Neuron (in vitro differentiated cells): Measurements from ENCODE around the gene STK32C.
"Not testable (repeated sequence)": the region's sequence is repeated elsewhere in the genome, so short reads cannot be mapped to it uniquely, and the experiment has no call there.

Experiments
- H2AFZ ChIP-seq: one replicate; pipeline ENCODE4 v1.6.1; 2013; ENCODE audit warnings: low read depth, mild to moderate bottlenecking, inconsistent platforms, low read length, moderate library complexity
- H3K27me3 ChIP-seq: one replicate; pipeline ENCODE4 v1.6.1; 2013; ENCODE audit warnings: low read length; ENCODE audit not compliant: insufficient read depth
- H3K36me3 ChIP-seq: one replicate; pipeline ENCODE4 v1.6.1; 2013; ENCODE audit warnings: low read length; ENCODE audit not compliant: insufficient read depth
- H3K4me1 ChIP-seq: one replicate; pipeline ENCODE4 v1.6.1; 2013; ENCODE audit warnings: low read length; ENCODE audit not compliant: insufficient read depth
- H3K4me3 ChIP-seq: 2 replicates; pipeline ENCODE4 v1.5.1; 2013; ENCODE audit warnings: mild to moderate bottlenecking, low read length, moderate library complexity
- H3K9me3 ChIP-seq: one replicate; pipeline ENCODE4 v1.6.1; 2013; ENCODE audit warnings: low read length

The STK32C gene

DNA sequence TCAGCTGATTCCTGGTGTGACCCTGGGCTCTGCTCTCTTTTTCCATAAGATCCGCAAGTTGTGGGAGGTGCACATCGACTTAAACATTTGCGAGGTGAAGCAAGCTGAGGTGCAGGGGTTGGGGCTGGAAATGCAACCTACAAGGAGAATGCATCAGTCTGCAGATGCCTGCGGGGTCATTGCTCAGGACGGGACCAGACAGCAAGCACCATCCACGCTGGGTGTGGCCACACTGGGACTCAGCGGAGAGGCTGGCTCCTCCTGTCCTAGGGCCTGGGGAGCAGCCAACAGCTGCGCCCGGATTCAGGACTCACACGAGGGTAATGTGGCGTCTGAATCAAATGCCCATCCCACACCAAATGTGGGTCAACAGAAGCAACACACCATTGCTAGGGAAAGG is 33.8 kb downstream of the STK32C start:
- Histone ChIP-seq H3K27me3 (no peaks in the 10 kb centered on the region), H3K36me3 (no peaks in the 10 kb centered on the region), H3K9me3 (no peaks in the 10 kb centered on the region), H3K4me1 (peaks cover 10% of the 10 kb centered on the region), H3K4me3 (no peak overlapping the region), H2AFZ (no peak overlapping the region)

DNA sequence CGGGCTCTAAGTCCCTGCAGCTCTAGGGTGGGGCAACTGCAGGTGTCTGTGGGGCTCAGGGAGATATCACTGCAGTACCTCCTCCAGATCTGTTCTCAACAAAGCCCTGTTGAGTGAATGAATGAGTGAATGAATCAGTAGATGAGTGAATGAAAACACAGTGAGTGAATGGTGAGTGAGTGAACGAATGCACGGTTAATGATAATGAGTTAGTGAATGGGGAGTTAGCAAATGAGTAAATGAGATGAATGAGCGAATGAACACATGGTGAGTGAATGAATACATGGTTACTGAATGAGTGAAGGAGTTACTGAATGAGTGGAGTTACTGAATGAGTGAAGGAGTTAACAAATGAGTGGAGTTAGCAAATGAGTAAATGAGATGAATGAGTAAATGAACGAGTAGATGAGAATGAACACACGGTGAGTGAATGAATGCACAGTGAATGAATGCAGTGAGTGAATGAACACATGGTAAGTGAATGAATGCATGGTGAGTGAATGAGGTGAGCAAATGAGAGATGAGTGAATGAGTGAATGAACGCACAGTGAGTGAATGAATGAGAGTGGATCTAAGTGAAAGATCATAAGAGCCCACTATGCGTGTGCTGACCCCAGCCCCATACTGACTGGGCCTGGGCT is 34.3 kb downstream of the STK32C start:
- Histone ChIP-seq H3K27me3 (no peaks in the 10 kb centered on the region), H3K36me3 (no peaks in the 10 kb centered on the region), H3K4me3 (no peak overlapping the region), H3K4me1 (peaks cover 10% of the 10 kb centered on the region), H3K9me3 (no peaks in the 10 kb centered on the region), H2AFZ (no peak overlapping the region)

DNA sequence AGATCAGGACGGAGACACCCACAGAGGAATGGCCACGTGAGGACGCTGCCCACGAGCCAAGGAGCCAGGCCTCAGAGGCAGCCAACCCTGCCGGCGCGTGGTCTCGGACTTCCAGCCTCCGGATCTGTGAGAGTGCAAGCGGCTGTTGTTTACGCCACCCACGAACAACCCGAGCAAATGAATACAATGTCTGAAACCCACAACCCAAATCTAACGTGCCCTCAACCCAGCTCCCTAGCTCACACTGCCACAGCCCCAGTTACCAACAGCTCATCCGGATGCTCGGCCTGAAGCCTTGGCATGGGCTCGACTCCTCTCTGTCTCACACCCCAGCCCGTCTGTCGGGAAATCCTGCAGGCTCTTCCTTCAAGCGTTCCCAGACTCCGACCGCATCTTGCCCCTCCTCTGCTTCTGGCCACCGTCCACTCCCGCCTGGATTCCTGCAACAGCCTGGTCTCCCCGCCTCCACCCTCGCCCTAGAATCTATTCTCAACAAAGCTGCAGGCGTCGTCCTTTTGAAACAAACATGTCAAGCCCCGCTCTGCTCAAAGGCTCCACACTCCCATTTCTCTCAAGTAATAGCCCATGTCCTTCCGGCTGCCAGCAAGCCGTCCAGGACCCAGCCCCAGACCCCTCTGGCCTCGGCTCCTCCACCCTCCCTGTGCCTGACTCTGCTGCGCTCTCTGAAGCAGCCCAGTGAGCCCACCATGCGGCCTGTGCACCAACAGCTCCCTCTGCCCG is 35.3 kb downstream of the STK32C start:
- Histone ChIP-seq H2AFZ (no peak overlapping the region), H3K4me3 (no peak overlapping the region), H3K9me3 (no peaks in the 10 kb centered on the region), H3K4me1 (peaks cover 11% of the 10 kb centered on the region), H3K27me3 (no peaks in the 10 kb centered on the region), H3K36me3 (no peaks in the 10 kb centered on the region)

DNA sequence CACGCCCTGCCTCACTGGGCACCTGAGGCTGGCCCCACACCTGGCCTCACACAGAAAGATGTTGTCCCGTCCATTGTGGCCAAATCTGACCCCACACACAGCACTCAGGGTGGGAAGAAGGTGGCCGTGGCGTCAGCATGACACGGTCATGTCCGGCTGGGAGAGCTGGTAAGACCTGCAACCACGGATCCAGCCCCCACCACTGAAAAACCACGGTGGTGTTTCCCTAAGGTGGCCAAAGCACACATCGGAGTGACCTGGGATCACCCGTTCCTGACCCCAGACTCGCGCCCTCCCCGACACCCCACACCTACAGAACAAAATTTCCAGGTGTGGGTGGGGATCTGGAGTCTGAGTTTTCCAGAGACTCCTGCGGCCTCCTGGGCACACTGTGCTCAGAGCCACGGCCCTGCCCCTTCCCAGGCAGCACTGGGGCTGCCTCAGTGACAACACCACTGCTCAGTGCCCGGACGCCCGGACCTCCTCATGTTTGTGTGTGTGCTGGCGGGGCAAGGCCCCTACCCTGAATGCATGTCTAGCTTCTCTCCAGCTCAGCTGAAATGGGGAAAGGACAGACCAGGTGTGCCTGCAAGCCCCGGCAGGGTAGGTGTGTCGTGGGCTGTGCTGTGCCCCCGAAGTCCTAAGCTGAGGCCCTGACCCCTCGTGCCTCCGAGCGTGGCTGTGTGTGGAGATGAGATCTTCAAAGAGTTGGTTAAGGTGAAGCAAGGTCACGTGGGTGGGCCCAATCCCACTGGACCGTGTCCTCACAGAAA is 36.1 kb downstream of the STK32C start:
- Histone ChIP-seq H3K9me3 (no peaks in the 10 kb centered on the region), H3K4me1 (peaks cover 18% of the 10 kb centered on the region), H3K36me3 (no peaks in the 10 kb centered on the region), H3K4me3 (no peak overlapping the region), H2AFZ (no peak overlapping the region), H3K27me3 (no peaks in the 10 kb centered on the region)

DNA sequence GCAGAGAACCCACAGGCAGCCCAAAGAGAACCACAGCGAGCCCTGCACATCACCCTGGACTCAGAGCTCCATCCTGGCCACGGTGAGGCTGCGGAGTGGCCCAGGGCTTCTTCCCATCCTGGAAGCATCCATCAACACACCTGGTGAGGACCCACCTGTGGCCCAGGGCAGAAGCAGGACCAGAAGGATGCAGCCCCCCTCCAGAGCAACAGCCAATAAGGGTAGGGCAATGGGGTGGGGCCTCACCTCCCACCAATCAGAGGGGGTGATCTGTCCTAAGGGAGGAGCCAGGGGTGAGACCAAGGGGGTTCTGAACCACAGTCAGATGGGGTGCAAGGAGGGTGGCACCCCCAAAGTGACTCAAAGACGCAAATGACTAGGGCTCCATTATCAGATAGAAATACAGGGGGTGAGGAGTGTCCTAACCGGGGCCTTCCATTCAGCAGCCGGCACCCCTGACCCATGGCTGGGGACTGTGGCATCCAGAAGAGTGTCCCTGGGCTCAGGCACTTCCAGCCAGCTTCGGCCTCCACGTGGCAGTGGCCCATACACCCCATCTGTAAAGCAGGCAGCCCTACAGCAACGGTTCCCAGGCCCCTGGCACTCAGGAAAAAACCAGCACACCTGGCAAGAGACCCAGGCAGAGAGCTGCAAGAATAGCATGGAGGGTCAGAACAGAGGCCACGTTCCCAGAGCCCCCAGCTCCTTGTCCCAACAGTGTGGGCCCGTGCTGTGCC is 36.9 kb downstream of the STK32C start:
- H3K27me3 ChIP-seq, result no peaks in the 10 kb centered on the region
- no peak overlapping the region for H2AFZ ChIP-seq
- H3K4me1 ChIP-seq, result peaks cover 26% of the 10 kb centered on the region
- H3K36me3 ChIP-seq, result no peaks in the 10 kb centered on the region
- H3K4me3 ChIP-seq, result no peak overlapping the region
- no peaks in the 10 kb centered on the region for H3K9me3 ChIP-seq

DNA sequence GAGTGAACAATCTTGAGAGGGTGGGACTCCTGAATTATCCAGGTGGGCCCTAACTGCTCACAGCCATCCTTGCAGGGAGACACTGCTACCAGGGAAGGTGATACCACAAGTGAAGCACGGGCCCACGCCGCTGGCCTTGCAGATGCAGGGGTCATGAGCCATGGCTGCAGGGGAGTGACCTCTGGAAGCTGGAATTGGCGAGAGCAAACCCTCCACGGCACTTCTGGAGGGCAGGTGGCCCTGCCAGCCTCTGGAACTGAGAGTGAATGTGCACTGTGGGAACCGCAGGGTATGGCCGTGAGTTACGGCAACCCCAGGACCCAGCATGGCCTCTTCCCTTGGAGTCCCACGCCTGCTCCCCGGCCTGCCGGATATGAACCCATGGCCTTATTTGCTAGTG is 37.5 kb downstream of the STK32C start:
- Histone ChIP-seq H3K36me3 (no peaks in the 10 kb centered on the region), H3K4me1 (peaks cover 32% of the 10 kb centered on the region)

DNA sequence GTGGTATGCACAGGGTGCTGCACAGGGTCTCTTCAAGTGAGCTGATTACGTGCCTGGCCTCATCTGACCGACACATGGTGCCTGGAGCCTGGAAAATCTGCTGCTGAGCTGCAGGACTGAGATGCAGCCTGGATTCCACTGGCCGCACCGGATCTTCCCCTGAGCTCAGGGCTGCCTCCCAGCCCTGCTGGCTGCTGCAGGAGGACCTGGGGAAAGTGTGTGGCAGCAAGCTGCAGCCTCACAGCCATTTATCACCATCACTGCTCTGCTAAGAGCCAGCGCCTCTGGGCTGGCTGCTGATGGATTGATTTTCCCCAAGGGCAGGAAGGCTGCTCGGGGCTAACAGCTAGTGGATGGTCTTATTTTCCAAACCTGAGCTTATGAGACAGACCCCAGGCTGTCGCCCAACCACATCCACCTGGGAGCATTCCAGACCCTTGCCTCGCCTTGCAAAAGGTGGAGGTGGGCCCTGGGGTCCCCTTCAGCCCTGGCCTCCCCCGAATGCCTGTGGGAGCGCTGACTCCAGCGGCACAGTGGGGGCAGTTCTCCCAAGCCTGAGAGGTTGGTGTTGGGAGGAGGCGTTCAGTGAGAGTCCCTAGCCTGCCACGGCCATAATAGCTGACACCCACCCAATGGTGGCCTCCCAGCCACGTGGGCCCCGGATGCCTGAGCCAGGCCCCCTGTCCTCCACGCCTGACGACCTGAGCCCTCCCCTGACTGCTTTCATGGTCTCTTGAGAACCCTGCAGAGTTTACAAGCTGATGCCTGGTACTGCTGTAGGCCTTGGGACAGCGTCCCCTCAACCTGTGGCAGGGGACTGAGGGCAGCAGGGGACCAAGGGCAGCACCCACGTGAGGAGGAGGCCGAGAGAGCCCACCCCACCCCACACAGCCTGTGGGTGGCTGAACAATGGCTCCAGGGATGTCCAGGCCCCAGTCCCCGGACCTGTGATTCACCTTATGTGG is 38.2 kb downstream of the STK32C start:
- H3K36me3 ChIP-seq, result no peaks in the 10 kb centered on the region
- H3K4me1 ChIP-seq, result peaks cover 35% of the 10 kb centered on the region
- no peaks in the 10 kb centered on the region for H3K9me3 ChIP-seq
- no peak overlapping the region for H3K4me3 ChIP-seq
- no peak overlapping the region for H2AFZ ChIP-seq
- no peaks in the 10 kb centered on the region for H3K27me3 ChIP-seq

More for the DNA sequence above, 37.5 kb downstream of the STK32C start:
- H3K4me3 ChIP-seq, result no peak overlapping the region
- no peaks in the 10 kb centered on the region for H3K27me3 ChIP-seq
- H2AFZ ChIP-seq, result no peak overlapping the region
- H3K9me3 ChIP-seq, result no peaks in the 10 kb centered on the region

DNA sequence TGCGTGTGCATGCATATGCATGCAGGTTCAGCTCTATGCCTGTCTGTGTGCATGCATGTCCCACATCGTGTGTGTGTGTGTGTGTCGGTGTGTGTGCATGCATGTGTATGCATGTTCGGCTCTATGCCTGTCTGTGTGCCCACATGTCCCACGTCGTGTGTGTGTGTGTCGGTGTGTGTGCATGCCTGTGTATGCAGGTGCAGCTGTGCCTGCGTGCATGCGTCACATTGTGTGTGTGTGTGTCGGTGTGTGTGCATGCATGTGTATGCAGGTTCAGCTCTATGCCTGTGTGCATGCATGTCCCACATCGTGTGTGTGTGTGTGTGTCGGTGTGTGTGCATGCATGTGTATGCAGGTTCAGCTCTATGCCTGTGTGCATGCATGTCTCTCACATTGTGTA is 39.8 kb downstream of the STK32C start:
- peaks cover 35% of the 10 kb centered on the region for H3K4me1 ChIP-seq
- H3K27me3 ChIP-seq, H3K4me3 ChIP-seq, H3K9me3 ChIP-seq, H2AFZ ChIP-seq, H3K36me3 ChIP-seq: not testable (repeated sequence)

DNA sequence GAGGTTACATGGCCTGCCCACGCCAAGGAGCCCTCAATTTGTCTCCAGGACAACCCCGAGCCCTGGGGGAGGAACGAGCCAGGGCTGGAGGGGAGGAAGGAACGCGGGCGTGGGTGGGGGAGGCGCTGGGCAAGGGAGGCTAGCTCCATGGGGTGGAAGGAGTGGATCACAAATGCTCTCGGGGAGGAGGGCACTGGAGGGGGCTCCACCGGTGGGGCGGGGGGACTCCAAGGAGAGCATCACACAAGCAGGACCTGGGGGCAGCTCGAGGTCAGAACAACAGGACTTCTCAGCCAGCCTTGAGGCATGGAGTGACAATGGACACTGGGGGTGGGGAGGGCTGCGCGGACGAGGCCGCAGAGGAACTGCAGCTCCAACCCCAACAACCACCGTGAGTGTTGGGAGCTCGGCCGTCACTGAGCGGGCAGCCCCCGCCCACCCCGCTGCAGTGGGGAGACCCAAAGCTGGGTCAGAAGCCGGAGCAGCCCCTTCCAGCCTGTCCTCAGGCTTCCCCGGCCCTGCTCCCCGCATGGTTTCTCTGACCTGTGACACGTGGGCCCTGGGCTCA is 41.1 kb downstream of the STK32C start:
- no peaks in the 10 kb centered on the region for H3K36me3 ChIP-seq
- H3K4me1 ChIP-seq, result peaks cover 28% of the 10 kb centered on the region
- no peaks in the 10 kb centered on the region for H3K9me3 ChIP-seq
- H3K27me3 ChIP-seq, result no peaks in the 10 kb centered on the region
- H2AFZ ChIP-seq, result no peak overlapping the region
- H3K4me3 ChIP-seq, result no peak overlapping the region

DNA sequence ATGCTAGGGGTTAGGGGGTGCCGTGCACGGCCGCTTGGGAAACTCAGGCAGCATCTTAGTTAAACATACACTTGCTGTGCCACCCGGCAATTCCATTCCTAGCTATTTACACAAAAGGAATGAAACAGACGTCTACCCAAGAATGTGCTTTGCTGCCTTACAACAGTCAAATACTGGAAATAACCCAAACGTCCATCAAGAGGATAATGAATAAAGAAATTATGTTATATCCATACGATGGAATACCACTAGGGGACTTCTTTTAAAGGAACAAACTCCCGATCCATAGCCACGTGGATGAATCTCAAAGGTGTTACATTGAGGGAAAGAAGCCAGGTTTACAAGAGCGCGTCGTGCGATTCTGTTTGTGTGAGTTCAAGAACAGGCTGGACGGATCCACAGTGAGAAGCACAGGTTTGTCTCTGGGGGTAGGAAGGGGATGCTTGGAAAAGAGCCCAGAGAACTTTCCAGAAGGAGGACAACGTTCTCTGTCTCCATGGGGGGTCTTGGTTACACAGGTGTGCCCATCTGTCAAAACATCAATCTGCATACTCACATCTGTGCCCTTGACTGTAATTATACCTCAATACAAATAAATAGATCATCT is 41.8 kb downstream of the STK32C start:
- no peaks in the 10 kb centered on the region for H3K36me3 ChIP-seq
- no peaks in the 10 kb centered on the region for H3K9me3 ChIP-seq
- H3K4me3 ChIP-seq, result no peak overlapping the region
- H3K27me3 ChIP-seq, result no peaks in the 10 kb centered on the region
- H3K4me1 ChIP-seq, result peaks cover 28% of the 10 kb centered on the region
- no peak overlapping the region for H2AFZ ChIP-seq

DNA sequence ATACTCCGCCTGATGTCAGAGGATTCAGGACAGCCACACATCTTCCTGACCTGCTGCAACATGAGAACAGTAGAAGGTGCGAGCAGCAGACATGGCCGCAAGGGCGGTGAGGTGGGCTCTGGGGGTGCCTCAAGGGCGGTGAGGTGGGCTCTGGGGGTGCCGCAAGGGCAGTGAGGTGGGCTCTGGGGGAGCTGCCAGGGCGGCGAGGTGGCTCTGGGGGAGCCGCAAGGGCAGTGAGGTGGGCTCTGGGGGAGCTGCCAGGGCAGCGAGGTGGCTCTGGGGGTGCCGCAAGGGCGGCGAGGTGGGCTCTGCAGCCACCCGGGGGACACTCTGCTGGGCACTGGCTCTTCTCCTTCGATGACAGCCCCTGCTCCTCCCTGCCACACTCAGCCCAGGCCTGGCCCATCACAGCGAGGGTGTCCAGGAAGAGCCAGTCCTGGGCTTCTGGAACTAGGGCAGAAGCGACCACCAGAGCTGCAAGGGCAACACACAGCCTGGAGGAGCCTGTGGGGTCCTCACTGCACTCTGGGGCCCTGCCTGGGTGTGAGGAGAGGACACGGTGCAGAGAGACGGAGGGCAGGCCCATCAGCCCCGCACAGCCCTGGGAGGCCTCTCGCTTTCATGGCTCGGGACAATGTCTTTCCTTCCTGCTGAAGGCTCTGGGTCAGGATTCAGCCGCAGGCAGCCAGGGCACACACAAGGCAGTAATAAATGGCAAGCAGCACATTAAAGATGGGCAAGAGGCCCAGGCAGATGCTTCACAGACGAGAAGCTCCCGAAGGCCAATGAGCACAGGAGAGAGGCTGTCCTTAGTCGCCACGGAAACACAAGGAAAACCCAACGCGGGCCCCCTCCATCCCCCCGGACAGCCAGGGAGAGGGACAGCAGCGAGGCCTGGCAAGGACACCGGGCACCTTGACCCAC is 42.5 kb downstream of the STK32C start:
- H3K9me3 ChIP-seq, result no peaks in the 10 kb centered on the region
- no peaks in the 10 kb centered on the region for H3K36me3 ChIP-seq
- no peak overlapping the region for H2AFZ ChIP-seq
- H3K4me1 ChIP-seq, result peaks cover 28% of the 10 kb centered on the region
- no peak overlapping the region for H3K4me3 ChIP-seq
- no peaks in the 10 kb centered on the region for H3K27me3 ChIP-seq
